ENCODE results near the gene ANKHD1.

DNA sequence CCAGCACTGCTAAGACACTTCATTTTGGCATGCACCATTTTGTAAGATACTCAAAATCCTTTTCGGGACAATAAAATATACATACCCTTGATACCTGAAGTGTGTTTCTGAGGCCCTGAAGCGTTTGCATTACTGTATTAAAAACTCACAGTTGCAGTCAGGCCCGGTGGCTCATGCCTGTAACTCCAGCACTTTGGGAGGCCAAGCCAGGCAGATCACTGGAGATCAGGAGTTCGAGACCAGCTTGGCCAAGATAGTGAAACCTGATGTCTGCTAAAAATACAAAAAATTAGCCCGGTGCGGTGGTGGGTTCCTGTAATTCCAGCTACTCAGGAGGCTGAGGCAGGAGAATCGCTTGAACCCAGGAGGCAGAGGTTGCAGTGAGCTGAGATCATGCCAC lies 143.4 kb downstream of the ANKHD1 start:
- TF ChIP-seq KLF9 (tag by site-specific recombination; IDR thresholded peaks at IDR 0.05; ENCODE audit: low read depth) (no peak), ZNF133 (tag by site-specific recombination; IDR thresholded peaks at IDR 0.05) (no peak), ZNF175 (tag by site-specific recombination; IDR thresholded peaks at IDR 0.05) (no peak), ZNF10 (tag by site-specific recombination; IDR thresholded peaks at IDR 0.05) (no peak), PRDM1 (tag by site-specific recombination; IDR thresholded peaks at IDR 0.05) (no peak), ZFP37 (tag by site-specific recombination; IDR thresholded peaks at IDR 0.05) (no peak), ZIC2 (tag by site-specific recombination; IDR thresholded peaks at IDR 0.05) (no peak), SCRT2 (tag by site-specific recombination; IDR thresholded peaks at IDR 0.05) (no peak)
- TF ChIP-seq, protein P1, sequence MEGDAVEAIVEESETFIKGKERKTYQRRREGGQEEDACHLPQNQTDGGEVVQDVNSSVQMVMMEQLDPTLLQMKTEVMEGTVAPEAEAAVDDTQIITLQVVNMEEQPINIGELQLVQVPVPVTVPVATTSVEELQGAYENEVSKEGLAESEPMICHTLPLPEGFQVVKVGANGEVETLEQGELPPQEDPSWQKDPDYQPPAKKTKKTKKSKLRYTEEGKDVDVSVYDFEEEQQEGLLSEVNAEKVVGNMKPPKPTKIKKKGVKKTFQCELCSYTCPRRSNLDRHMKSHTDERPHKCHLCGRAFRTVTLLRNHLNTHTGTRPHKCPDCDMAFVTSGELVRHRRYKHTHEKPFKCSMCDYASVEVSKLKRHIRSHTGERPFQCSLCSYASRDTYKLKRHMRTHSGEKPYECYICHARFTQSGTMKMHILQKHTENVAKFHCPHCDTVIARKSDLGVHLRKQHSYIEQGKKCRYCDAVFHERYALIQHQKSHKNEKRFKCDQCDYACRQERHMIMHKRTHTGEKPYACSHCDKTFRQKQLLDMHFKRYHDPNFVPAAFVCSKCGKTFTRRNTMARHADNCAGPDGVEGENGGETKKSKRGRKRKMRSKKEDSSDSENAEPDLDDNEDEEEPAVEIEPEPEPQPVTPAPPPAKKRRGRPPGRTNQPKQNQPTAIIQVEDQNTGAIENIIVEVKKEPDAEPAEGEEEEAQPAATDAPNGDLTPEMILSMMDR (tag by site-specific recombination; IDR thresholded peaks at IDR 0.05): no peak
- TF ChIP-seq, protein P2, sequence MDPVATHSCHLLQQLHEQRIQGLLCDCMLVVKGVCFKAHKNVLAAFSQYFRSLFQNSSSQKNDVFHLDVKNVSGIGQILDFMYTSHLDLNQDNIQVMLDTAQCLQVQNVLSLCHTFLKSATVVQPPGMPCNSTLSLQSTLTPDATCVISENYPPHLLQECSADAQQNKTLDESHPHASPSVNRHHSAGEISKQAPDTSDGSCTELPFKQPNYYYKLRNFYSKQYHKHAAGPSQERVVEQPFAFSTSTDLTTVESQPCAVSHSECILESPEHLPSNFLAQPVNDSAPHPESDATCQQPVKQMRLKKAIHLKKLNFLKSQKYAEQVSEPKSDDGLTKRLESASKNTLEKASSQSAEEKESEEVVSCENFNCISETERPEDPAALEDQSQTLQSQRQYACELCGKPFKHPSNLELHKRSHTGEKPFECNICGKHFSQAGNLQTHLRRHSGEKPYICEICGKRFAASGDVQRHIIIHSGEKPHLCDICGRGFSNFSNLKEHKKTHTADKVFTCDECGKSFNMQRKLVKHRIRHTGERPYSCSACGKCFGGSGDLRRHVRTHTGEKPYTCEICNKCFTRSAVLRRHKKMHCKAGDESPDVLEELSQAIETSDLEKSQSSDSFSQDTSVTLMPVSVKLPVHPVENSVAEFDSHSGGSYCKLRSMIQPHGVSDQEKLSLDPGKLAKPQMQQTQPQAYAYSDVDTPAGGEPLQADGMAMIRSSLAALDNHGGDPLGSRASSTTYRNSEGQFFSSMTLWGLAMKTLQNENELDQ (tag by site-specific recombination; IDR thresholded peaks at IDR 0.05; ENCODE audit: low read depth): no peak
- TF ChIP-seq, protein P3, sequence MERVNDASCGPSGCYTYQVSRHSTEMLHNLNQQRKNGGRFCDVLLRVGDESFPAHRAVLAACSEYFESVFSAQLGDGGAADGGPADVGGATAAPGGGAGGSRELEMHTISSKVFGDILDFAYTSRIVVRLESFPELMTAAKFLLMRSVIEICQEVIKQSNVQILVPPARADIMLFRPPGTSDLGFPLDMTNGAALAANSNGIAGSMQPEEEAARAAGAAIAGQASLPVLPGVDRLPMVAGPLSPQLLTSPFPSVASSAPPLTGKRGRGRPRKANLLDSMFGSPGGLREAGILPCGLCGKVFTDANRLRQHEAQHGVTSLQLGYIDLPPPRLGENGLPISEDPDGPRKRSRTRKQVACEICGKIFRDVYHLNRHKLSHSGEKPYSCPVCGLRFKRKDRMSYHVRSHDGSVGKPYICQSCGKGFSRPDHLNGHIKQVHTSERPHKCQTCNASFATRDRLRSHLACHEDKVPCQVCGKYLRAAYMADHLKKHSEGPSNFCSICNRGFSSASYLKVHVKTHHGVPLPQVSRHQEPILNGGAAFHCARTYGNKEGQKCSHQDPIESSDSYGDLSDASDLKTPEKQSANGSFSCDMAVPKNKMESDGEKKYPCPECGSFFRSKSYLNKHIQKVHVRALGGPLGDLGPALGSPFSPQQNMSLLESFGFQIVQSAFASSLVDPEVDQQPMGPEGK (tag by site-specific recombination; IDR thresholded peaks at IDR 0.05): no peak
- TF ChIP-seq, protein P4, sequence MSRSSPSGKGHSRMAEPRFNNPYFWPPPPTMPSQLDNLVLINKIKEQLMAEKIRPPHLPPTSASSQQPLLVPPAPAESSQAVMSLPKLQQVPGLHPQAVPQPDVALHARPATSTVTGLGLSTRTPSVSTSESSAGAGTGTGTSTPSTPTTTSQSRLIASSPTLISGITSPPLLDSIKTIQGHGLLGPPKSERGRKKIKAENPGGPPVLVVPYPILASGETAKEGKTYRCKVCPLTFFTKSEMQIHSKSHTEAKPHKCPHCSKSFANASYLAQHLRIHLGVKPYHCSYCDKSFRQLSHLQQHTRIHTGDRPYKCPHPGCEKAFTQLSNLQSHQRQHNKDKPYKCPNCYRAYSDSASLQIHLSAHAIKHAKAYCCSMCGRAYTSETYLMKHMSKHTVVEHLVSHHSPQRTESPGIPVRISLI (tag by site-specific recombination; IDR thresholded peaks at IDR 0.05): no peak
- TF ChIP-seq, protein P5, sequence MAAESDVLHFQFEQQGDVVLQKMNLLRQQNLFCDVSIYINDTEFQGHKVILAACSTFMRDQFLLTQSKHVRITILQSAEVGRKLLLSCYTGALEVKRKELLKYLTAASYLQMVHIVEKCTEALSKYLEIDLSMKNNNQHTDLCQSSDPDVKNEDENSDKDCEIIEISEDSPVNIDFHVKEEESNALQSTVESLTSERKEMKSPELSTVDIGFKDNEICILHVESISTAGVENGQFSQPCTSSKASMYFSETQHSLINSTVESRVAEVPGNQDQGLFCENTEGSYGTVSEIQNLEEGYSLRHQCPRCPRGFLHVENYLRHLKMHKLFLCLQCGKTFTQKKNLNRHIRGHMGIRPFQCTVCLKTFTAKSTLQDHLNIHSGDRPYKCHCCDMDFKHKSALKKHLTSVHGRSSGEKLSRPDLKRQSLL (tag by site-specific recombination; IDR thresholded peaks at IDR 0.05): no peak

All from HEK293 (cell line).